WTC11 (cell line): ENCODE results near the gene FOXJ3.

Experiments
- CBFB ChIP-seq: sonication (generic); formaldehyde crosslinking; IDR thresholded peaks from 2 replicates; pipeline ENCODE4 v1.8.1; 2022; ENCODE audit warnings: mild to moderate bottlenecking, low read depth, missing genetic modification reagents
- CREB1 ChIP-seq: sonication (generic); formaldehyde crosslinking; IDR thresholded peaks from 2 replicates; pipeline ENCODE4 v1.8.0; 2023; ENCODE audit warnings: mild to moderate bottlenecking, missing genetic modification reagents
- ESRRA ChIP-seq: sonication (generic); formaldehyde crosslinking; IDR thresholded peaks from 2 replicates; pipeline ENCODE4 v1.8.1; 2022; ENCODE audit warnings: mild to moderate bottlenecking, missing genetic modification reagents, borderline replicate concordance
- FOXJ3 ChIP-seq: sonication (generic); formaldehyde crosslinking; IDR thresholded peaks from 2 replicates; pipeline ENCODE4 v1.9.0; 2021; ENCODE audit warnings: missing genetic modification reagents, mild to moderate bottlenecking, borderline replicate concordance
- FOXP1 ChIP-seq: sonication (generic); formaldehyde crosslinking; IDR thresholded peaks from 2 replicates; pipeline ENCODE4 v1.8.0; 2022; ENCODE audit warnings: missing genetic modification reagents, mild to moderate bottlenecking, moderate library complexity, borderline replicate concordance
- NFYB ChIP-seq: sonication (generic); formaldehyde crosslinking; conservative IDR thresholded peaks from 2 replicates; pipeline ENCODE4 v1.8.0; 2022; ENCODE audit warnings: low read depth, missing genetic modification reagents
- NR1H2 ChIP-seq: sonication (generic); formaldehyde crosslinking; IDR thresholded peaks from 2 replicates; pipeline ENCODE4 v1.9.0; 2021; ENCODE audit warnings: mild to moderate bottlenecking, moderate library complexity, missing genetic modification reagents
- NR2C2 ChIP-seq: sonication (generic); formaldehyde crosslinking; IDR thresholded peaks from 2 replicates; pipeline ENCODE4 v1.8.0; 2022; ENCODE audit warnings: mild to moderate bottlenecking, missing genetic modification reagents
- ZNF138 ChIP-seq: sonication (generic); formaldehyde crosslinking; conservative IDR thresholded peaks from 2 replicates; pipeline ENCODE4 v1.8.1; 2022; ENCODE audit warnings: mild to moderate bottlenecking, moderate library complexity, missing genetic modification reagents
- ZNF423 ChIP-seq: fragments of 250-450 bp; sonication (Bioruptor Pico); IDR thresholded peaks from 2 replicates; pipeline ENCODE4 v2.1.2; 2022; ENCODE audit warnings: mild to moderate bottlenecking, moderate library complexity
- TF ChIP-seq, protein P1 (sequence below): fragments of 200-600 bp; IDR thresholded peaks from 2 replicates; pipeline ENCODE4 v1.8.0; 2022; ENCODE audit warnings: antibody characterized with exemption

DNA sequence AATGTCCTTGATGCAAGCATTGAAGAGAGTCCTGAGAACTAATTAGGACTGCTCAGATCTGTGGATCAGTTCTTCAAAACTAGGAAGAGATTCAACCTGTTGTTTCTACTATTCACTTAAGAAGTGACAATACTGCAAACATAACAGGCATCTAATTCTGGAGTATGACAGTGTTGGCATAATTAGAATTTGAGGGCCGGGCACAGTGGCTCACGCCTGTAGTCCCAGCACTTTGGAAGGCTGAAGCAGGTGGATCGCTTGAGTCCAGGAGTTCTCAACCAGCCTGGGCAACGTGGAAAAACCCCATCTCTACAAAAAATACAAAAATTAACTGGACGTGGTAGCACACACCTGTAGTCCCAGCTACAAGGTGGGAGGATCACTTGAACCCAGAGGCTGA is 8.0 kb upstream of the FOXJ3 start:
- TF ChIP-seq, protein P1, sequence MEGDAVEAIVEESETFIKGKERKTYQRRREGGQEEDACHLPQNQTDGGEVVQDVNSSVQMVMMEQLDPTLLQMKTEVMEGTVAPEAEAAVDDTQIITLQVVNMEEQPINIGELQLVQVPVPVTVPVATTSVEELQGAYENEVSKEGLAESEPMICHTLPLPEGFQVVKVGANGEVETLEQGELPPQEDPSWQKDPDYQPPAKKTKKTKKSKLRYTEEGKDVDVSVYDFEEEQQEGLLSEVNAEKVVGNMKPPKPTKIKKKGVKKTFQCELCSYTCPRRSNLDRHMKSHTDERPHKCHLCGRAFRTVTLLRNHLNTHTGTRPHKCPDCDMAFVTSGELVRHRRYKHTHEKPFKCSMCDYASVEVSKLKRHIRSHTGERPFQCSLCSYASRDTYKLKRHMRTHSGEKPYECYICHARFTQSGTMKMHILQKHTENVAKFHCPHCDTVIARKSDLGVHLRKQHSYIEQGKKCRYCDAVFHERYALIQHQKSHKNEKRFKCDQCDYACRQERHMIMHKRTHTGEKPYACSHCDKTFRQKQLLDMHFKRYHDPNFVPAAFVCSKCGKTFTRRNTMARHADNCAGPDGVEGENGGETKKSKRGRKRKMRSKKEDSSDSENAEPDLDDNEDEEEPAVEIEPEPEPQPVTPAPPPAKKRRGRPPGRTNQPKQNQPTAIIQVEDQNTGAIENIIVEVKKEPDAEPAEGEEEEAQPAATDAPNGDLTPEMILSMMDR: no peak
- no peak for TF ChIP-seq FOXP1 (CRISPR knock-in tag)
- TF ChIP-seq NR2C2 (CRISPR knock-in tag): no peak
- TF ChIP-seq CBFB: no peak
- TF ChIP-seq CREB1 (CRISPR knock-in tag): no peak
- no peak for TF ChIP-seq ZNF423 (CRISPR knock-in tag)
- TF ChIP-seq FOXJ3 (CRISPR knock-in tag): no peak
- no peak for TF ChIP-seq ZNF138
- TF ChIP-seq ESRRA (CRISPR knock-in tag): no peak
- no peak for TF ChIP-seq NR1H2 (CRISPR knock-in tag)
- TF ChIP-seq NFYB (CRISPR knock-in tag): no peak
